HG02840 (cell line): Measurements from ENCODE around the gene CYP4F2.
"Not testable (repeated sequence)": the region's sequence is repeated elsewhere in the genome, so short reads cannot be mapped to it uniquely, and the experiment has no call there.

ENCODE experiments used
- ATAC-seq: cut with Tn5 transposase; IDR thresholded peaks from one replicate; pipeline ENCODE4 v1.9.1; 2021; ENCODE audit warnings: mild to moderate bottlenecking, moderate library complexity, moderate number of reproducible peaks; ENCODE audit not compliant: unreplicated experiment, low FRiP score

CYP4F2 gene

GRCh38 chr19:15897738-15898276, at the start of gene CYP4F2:
TSS of gene CYP4F2 (minus strand) at chr19:15898074. CDS start at chr19:15897611, 463 bp downstream.
- ATAC-seq = no peak

GRCh38 chr19:15945301-15945700, 47.4 kb upstream of the CYP4F2 start:
- ATAC-seq = no peak

- no peak for ATAC-seq
Measured at GRCh38 chr19:15944401-15944800, 46.5 kb upstream of the CYP4F2 start.

GRCh38 chr19:15937771-15938170, 39.9 kb upstream of the CYP4F2 start:
- no peak for ATAC-seq

- no peak for ATAC-seq
Measured at GRCh38 chr19:15936950-15937349, 39.1 kb upstream of the CYP4F2 start.

GRCh38 chr19:15936173-15936572, 38.3 kb upstream of the CYP4F2 start:
- ATAC-seq = no peak

- no peak for ATAC-seq
Measured at GRCh38 chr19:15935167-15935702, 37.4 kb upstream of the CYP4F2 start.

- ATAC-seq = no peak
Measured at GRCh38 chr19:15934332-15935078, 36.6 kb upstream of the CYP4F2 start, which contains the start of gene CYP4F11. TSS of gene CYP4F11 (minus strand) at chr19:15934529. CDS start at chr19:15934408, 121 bp downstream.

- not testable (repeated sequence) for ATAC-seq
Measured at GRCh38 chr19:15933761-15934331, 36.0 kb upstream of the CYP4F2 start.

- no peak for ATAC-seq
Measured at GRCh38 chr19:15928321-15928720, 30.4 kb upstream of the CYP4F2 start.

GRCh38 chr19:15926484-15926883, 28.6 kb upstream of the CYP4F2 start:
- ATAC-seq = no peak

GRCh38 chr19:15923702-15924101, 25.8 kb upstream of the CYP4F2 start:
- ATAC-seq = no peak

GRCh38 chr19:15922021-15922420, 24.1 kb upstream of the CYP4F2 start:
- no peak for ATAC-seq

- ATAC-seq = no peak
Measured at GRCh38 chr19:15919243-15919642, 21.4 kb upstream of the CYP4F2 start.

- no peak for ATAC-seq
Measured at GRCh38 chr19:15915109-15915508, 17.2 kb upstream of the CYP4F2 start.

- ATAC-seq = no peak
Measured at GRCh38 chr19:15913830-15914229, 16.0 kb upstream of the CYP4F2 start.

GRCh38 chr19:15913384-15913783, 15.5 kb upstream of the CYP4F2 start:
- no peak for ATAC-seq

- no peak for ATAC-seq
Measured at GRCh38 chr19:15911599-15912235, 13.8 kb upstream of the CYP4F2 start.

- ATAC-seq = no peak
Measured at GRCh38 chr19:15905026-15905425, 7.2 kb upstream of the CYP4F2 start.

- not testable (repeated sequence) for ATAC-seq
Measured at GRCh38 chr19:15902898-15903297, 5.0 kb upstream of the CYP4F2 start.

- ATAC-seq = no peak
Measured at GRCh38 chr19:15902254-15902653, 4.4 kb upstream of the CYP4F2 start.
